Measurements from ENCODE around the gene MKRN1.
A peak's percentile ranks its signal among the peaks of the same experiment; 100 is the strongest.
"Not testable (repeated sequence)": the region's sequence is repeated elsewhere in the genome, so short reads cannot be mapped to it uniquely, and the experiment has no call there.

MKRN1 gene

DNA sequence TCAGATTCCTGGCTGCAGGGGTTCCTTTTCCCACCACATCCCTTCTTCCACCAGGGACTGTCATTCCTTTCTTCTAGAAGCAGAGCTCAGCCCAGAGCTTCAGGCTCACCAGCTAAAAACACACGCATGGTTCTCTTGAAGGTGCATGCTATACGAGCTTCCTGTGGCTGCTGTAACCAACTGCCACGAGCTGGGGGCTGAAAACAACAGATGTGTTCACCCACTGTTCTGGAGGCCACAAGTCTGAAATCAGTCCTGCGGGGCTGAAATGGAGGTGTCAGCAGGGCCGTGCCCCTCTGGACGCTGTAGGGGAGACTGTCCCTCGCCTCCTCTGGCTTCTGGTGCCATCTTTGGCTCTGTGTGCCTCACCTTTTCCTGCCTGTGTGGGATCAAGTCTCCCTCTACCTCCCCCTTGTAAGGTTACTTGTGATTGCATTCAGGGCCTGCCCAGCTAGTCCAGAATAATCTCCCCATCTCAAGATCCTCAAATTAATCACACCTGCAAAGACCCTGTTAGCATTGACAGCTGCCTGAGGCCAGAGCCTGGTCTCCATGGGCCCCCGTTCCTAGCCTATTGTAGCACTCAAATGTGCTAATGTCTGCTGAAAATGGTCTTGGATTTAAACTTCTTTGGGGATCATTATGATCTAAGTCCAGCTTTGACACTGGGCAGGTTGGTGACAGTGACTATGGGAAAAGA, 61.7 kb downstream of the MKRN1 start:
- no peak overlapping the region for H3K4me3 ChIP-seq (ENCODE audit: low read depth, low read length)
- TF ChIP-seq, protein P1, sequence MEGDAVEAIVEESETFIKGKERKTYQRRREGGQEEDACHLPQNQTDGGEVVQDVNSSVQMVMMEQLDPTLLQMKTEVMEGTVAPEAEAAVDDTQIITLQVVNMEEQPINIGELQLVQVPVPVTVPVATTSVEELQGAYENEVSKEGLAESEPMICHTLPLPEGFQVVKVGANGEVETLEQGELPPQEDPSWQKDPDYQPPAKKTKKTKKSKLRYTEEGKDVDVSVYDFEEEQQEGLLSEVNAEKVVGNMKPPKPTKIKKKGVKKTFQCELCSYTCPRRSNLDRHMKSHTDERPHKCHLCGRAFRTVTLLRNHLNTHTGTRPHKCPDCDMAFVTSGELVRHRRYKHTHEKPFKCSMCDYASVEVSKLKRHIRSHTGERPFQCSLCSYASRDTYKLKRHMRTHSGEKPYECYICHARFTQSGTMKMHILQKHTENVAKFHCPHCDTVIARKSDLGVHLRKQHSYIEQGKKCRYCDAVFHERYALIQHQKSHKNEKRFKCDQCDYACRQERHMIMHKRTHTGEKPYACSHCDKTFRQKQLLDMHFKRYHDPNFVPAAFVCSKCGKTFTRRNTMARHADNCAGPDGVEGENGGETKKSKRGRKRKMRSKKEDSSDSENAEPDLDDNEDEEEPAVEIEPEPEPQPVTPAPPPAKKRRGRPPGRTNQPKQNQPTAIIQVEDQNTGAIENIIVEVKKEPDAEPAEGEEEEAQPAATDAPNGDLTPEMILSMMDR (conservative IDR thresholded peaks at IDR 0.05; ENCODE audit: low read depth, low read length), result no peak
- DNase-seq (ENCODE audit: low read depth), result no peak

DNA sequence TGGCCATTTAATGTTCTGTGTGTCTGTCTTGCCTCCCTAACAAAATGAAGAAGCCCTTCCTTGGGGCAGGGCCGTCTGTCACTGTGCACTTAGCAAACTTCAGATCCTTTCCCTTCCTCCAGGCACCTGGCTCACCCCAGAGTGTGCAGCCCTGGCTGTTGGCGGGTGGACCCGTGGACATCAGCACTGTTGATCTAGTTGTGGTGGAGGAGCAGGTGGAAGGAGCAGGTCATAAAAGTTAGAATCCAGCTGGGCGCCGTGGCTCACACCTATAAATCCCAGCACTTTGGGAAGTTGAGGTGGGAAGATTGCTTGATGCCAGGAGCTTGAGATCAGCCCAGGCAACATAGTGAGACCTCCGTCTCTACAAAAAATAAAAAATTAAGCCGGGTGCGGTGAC, 62.7 kb downstream of the MKRN1 start:
- TF ChIP-seq, protein P1 (conservative IDR thresholded peaks at IDR 0.05; ENCODE audit: low read depth, low read length), result no peak
- DNase-seq (ENCODE audit: low read depth), result no peak

DNA sequence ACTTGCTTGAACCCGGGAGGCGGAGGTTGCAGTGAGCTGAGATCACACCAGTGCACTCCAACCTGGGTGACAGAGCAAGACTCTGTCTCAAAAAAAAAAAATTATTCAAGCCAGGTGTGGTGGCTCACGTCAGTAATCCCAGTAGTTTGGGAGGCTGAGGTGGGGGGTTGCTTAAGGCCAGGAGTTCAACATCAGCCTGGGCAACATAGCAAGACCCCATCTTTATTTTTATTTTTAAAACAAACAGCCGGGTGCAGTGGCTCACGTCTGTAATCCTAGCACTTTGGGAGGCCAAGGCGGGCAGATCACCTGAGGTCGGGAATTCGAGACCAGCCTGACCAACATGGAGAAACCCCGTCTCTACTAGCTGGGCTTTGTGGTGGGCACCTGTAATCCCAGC, 63.5 kb downstream of the MKRN1 start:
- not testable (repeated sequence) for DNase-seq (ENCODE audit: low read depth); H3K4me3 ChIP-seq (ENCODE audit: low read depth, low read length)

More for the DNA sequence above, 62.7 kb downstream of the MKRN1 start:
- H3K4me3 ChIP-seq (ENCODE audit: low read depth, low read length), result no peak overlapping the region

DNA sequence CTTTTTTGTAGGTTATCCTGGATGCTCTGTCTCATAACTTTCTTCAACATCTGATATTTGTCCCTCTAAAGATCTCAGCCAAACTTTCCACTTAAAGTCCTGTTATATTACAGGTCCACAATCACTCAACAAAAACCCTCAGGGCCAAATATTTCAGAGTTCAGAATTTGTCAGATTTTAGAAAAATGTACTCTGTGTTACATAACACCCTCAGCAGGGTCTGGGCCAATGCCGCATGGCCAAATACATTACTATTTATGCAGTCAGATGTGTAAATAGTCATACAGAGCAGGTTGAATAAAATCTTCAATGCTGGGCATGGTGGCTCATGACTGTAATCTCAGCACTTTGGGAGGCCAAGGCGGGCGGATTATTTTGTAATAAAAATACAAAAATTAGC, 63.9 kb downstream of the MKRN1 start:
- TF ChIP-seq, protein P1 (conservative IDR thresholded peaks at IDR 0.05; ENCODE audit: low read depth, low read length), result no peak
- DNase-seq (ENCODE audit: low read depth), result no peak
- H3K4me3 ChIP-seq (ENCODE audit: low read depth, low read length), result no peak overlapping the region

DNA sequence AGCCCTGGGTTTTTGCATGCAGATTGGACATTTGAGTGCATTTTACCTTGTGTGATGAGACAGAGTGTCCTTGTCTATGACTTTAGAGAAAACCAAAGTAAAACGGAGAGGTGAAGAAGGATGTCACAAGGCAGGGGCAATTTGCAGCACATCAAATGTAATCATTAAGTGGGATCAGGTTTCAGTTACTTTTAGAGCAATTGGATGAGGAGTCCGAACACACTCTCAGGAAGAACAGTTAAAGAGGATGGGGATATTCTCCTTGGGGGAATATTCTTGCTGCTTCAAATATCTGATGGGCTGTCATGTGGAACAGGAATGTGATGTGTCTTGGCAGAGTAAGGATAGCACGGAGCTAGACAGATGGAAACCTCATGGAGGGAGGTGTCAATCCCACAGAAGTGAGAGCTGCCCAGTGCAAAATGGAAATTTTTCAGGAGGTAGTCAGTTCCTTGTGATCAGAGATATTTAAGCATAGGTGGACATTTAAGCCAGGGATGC, 74.7 kb downstream of the MKRN1 start:
- DNase-seq (ENCODE audit: low read depth), result no peak
- no peak overlapping the region for H3K4me3 ChIP-seq (ENCODE audit: low read depth, low read length)
- TF ChIP-seq, protein P1 (conservative IDR thresholded peaks at IDR 0.05; ENCODE audit: low read depth, low read length), result no peak

DNA sequence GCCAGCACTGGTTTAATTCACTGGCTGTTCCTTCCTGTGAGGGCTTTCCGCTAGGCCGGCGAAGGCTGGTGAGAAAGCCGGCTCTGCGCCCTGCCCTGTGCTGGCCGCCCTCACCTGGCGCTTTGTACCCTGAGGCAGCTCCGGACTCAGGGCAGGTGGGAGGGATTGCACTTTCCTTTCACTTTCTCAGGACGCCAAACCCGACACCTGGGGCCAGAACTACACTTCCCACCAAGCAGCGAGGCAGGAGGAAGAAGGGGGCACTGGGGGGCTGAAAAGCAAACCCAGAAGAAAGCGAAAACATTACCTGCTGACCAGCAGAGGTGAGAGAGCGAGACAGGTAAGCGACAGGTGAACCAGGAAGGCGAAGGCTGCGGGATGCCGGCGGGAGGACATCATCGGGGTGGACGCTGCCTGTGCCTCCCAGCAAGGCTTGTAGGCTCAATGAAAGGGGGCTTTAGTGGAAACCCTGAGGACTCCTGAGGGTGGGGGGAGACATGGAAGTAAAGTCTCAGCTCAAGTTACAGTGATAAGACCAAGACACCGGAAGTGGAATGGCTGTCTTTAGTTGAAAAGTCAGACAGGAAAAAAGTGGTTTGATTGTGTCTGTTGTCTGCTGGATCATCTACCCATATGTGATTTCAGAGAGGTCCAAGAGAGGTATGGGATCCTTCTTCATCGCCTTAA, 75.3 kb downstream of the MKRN1 start, which contains the start of gene RAB19:
RAB19 (plus strand) TSS at position 181 of the 687 bp plus-strand sequence. CDS start 3,589 bp downstream, outside the sequence.
- DNase-seq (ENCODE audit: low read depth), result no peak

More for the DNA sequence above, 75.3 kb downstream of the MKRN1 start, which contains the start of gene RAB19:
- peak within 1 kb of the TSS; percentile 53 for H3K4me3 ChIP-seq (ENCODE audit: low read depth, low read length)
- TF ChIP-seq, protein P1 (conservative IDR thresholded peaks at IDR 0.05; ENCODE audit: low read depth, low read length), result no peak
